Ascending aorta (tissue), 2 donors: ENCODE data around the gene DNAI1. TPM values are rescaled to one million over a fixed set of nuclear protein-coding genes. Genes with fewer than 3 reads are reported as not detected.

Experiments used
- DNase-seq, 2 donors: peaks; one replicate each; pipeline ENCODE4 v3.0.0-alpha.2; 2019; ENCODE audit warnings: low spot score in 2 of 2
- H3K27ac ChIP-seq, 2 donors: fragments of 200-600 bp; sonication (generic); one replicate each; pipeline ENCODE4 v1.5.1; 2016 to 2017; ENCODE audit warnings: mild to moderate bottlenecking in 1 of 2
- H3K27me3 ChIP-seq: fragments of 200-600 bp; sonication (generic); one replicate; pipeline ENCODE4 v1.5.1; 2017
- H3K36me3 ChIP-seq, 2 donors: fragments of 200-600 bp; sonication (generic); one replicate each; pipeline ENCODE4 v1.5.1; 2016
- H3K4me1 ChIP-seq, 2 donors: fragments of 200-600 bp; sonication (generic); one replicate each; pipeline ENCODE4 v1.5.1; 2016 to 2017; ENCODE audit warnings: mild to moderate bottlenecking in 1 of 2
- H3K4me3 ChIP-seq, 2 donors: fragments of 200-600 bp; sonication (generic); one replicate each; pipeline ENCODE4 v1.5.1; 2016 to 2017; ENCODE audit warnings: mild to moderate bottlenecking in 1 of 2
- H3K9me3 ChIP-seq, 2 donors: fragments of 200-600 bp; sonication (generic); one replicate each; pipeline ENCODE4 v1.5.1; 2016
- CTCF ChIP-seq, 3 experiments: fragments of 200-600 bp in 2 of 3; fragments of 450-650 bp in 1 of 3; sonication (generic) in 2 of 3; IDR thresholded peaks; one replicate each; pipeline ENCODE4 v1.5.1; 2016 to 2019; ENCODE audit warnings: antibody characterized with exemption in 3 of 3, mild to moderate bottlenecking in 1 of 3, moderate library complexity in 1 of 3
- intact Hi-C: fragments of 100-400 bp; cut with DNase I; formaldehyde crosslinking; loops from one replicate; pipeline ENCODE4 v1.15.1; 2023
- total RNA-seq: library from RNA; depleted of rRNA; stranded (reverse); fragments of >200 nt; gene quantifications from one replicate; pipeline ENCODE4 v1.1.0, GENCODE V29; 2016

Gene DNAI1
- total RNA-seq, 1 donor from 2014 or later, result not detected

GRCh38 chr9:34557426-34558321 is 99.1 kb downstream of the DNAI1 start:
- Histone ChIP-seq H3K27ac (no peak overlapping the region), H3K4me1 (no peaks in the 10 kb centered on the region), H3K36me3 (no peaks in the 10 kb centered on the region), H3K4me3 (no peak overlapping the region), H3K9me3 (no peaks in the 10 kb centered on the region), H3K27me3 (no peaks in the 10 kb centered on the region)
- DNase-seq, result no peak
- TF ChIP-seq CTCF (IDR thresholded peaks at IDR 0.05), result no peak
- intact Hi-C loops, result no loop called here

DNA sequence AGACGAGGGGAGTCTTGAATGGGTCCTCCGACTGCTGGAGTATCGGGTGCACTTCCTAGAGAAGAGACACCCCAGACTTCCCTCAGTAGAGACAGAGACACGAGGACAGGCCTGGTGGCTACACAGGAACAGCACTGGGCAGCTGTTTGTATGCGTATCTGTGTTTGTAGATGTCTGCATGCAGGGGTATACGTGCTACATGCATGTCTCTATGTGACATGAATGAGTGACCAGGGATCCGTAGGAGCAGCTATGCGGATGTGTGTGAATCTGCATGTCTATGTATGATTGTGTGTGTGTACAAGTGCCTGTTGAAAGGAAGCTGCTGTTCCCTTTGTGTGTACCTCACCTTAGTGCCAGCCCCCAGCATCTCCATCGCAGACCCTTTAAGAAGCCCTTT is 99.8 kb downstream of the DNAI1 start:
- TF ChIP-seq CTCF (IDR thresholded peaks at IDR 0.05), result no peak
- Histone ChIP-seq H3K4me3 (no peak overlapping the region), H3K4me1 (no peaks in the 10 kb centered on the region), H3K9me3 (no peaks in the 10 kb centered on the region), H3K27ac (no peak overlapping the region), H3K36me3 (no peaks in the 10 kb centered on the region), H3K27me3 (no peaks in the 10 kb centered on the region)
- DNase-seq, result no peak
- intact Hi-C loops, result no loop called here

DNA sequence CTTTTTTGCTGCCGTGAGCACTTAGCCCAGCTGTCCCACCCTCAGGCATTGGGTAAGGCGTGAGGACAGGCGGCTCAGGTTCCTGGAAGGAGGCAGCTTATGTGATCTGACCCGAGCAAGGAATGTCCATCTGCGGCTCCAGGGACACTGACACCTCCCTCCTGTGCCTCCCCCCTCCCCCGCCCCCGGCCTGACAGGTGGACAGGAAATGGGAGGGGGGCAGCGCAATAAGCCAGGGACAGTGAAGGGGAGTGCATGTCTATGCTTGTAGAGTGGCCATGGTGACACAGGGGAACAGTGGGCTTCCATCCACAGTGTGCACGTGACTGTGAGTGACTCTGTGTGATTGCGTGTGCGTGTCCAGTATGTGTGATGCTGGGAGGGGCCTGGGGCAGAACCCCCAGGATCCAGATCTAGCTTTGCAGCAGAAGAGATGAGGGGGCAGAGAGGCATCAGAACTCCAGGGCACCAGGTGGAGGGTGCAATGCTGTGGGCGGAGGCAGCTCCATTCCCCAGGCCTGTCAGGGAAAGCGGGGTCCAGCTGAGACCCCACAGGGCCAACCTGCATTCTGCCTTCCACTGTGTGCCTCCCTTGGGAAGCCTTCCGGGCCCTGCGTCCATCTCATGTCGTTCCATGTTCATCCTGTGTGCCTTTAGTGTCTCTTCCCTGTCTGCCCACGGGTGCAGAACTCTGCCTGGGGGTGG is 100.5 kb downstream of the DNAI1 start:
- H3K9me3 ChIP-seq, result no peaks in the 10 kb centered on the region
- H3K4me3 ChIP-seq, result no peak overlapping the region
- H3K4me1 ChIP-seq, result no peaks in the 10 kb centered on the region
- DNase-seq, result no peak
- no peak for TF ChIP-seq CTCF (IDR thresholded peaks at IDR 0.05)
- no peaks in the 10 kb centered on the region for H3K27me3 ChIP-seq
- intact Hi-C loops, result no loop called here
- no peak overlapping the region for H3K27ac ChIP-seq
- no peaks in the 10 kb centered on the region for H3K36me3 ChIP-seq

DNA sequence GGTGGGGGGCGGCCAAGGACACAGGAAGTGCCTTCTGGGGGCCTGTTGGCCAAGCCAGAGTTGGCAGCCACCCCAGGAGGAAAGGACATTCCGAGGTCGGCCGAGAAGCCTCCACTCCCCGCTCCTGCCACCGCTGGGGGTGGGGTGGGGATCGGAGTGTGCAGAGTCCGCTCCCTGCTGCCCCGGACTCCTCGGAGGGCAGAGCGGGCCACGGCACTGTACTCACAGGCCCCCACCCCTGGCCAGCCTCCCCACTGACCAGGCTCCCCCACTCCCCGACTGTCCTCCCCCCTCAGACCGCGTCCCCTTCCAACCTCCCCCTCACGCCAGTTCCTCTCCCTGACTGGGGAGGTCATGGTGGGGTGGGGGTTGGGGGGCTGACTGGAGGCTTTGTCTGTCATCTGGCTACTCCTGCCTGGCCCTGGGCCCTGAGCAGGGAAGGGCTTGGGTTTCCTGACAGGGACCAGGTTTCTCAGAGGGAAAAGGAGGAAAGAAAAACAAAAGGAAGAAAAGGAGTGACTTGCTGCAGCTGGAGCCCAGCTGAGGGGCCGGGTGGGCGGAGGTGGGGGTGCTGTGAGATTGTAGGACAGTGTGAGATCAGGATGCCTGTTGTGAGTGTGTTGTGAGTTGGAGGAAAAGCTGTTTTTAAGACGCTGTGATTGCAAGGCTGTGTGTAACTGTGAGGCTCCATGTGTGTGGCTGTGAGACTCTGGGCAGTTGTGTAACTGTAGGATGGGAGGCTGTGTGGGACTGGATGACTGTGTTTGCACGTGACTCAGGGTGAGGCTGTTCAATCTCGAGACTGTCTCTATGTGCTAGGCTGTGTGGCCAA is 101.2 kb downstream of the DNAI1 start:
- no peaks in the 10 kb centered on the region for H3K36me3 ChIP-seq
- no peak for TF ChIP-seq CTCF (IDR thresholded peaks at IDR 0.05)
- no peak for DNase-seq
- no peak overlapping the region for H3K4me3 ChIP-seq
- no peak overlapping the region for H3K27ac ChIP-seq
- intact Hi-C loops, result no loop called here
- no peaks in the 10 kb centered on the region for H3K27me3 ChIP-seq
- H3K9me3 ChIP-seq, result no peaks in the 10 kb centered on the region
- H3K4me1 ChIP-seq, result no peaks in the 10 kb centered on the region

DNA sequence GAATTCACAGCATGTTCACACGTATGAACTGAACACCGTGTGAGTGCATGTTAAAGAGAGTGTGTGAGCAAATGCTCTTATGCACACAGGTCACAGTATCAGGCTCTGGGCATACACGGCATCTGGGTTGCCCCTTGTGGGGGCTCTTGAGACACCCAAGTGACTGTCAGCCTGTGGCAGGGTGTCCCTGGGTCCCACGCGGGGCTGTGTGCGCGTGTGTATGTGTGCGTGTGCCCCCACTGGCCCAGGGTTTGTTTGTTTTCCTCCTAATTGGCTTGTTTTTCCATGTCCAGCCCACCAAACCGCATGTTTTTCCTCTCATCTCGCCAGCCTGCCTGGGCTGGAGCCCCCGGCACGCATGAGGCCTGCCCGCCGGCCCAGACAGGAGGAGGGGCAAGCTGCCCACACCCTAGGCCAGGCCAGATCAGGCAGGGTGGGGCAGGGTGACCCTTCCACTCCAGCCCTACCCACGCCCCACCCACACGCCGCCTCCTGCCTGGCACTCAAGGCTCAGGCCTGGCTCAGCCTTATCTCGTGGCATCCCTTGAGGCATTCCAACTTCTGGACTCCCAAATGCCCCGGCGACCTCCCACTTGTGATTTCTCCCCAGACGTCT is 102.1 kb downstream of the DNAI1 start:
- no peaks in the 10 kb centered on the region for H3K27me3 ChIP-seq
- no peaks in the 10 kb centered on the region for H3K4me1 ChIP-seq
- intact Hi-C loops, result no loop called here
- H3K27ac ChIP-seq, result no peak overlapping the region
- H3K9me3 ChIP-seq, result no peaks in the 10 kb centered on the region
- H3K36me3 ChIP-seq, result no peaks in the 10 kb centered on the region
- TF ChIP-seq CTCF (IDR thresholded peaks at IDR 0.05), result no peak
- H3K4me3 ChIP-seq, result no peak overlapping the region
- DNase-seq, result no peak
